Measurements from ENCODE around the gene CREBZF. TPM values are rescaled to one million over a fixed set of nuclear protein-coding genes. Genes with fewer than 3 reads are reported as not detected.
"Not testable (repeated sequence)": the region's sequence is repeated elsewhere in the genome, so short reads cannot be mapped to it uniquely, and the experiment has no call there.

CREBZF gene
- polyA plus RNA-seq, 1 donor from 2014 or later: 264 TPM

DNA sequence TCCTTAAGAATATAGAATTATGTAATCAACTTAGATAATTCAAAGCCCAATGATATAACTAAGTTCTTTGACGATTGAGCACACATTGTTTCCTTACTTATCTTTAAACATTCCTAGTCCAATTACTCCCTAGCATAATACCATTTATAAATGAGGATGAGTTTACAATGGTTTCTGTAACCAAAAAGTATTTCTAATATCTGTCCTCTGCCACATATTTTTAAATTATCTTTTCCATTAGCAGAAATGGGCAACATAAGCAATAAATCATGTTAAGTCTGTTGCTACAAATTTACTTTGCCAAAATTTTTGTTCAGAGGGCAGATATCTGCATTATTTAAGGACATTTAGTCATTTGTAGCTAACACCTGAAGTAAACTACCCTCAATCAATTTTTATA is 6.7 kb downstream of the CREBZF start:
- no peaks in the 10 kb centered on the region for H3F3A ChIP-seq (ENCODE audit: insufficient read depth, low read length, poor library complexity, severe bottlenecking)
- H3K4me3 ChIP-seq (ENCODE audit: low read length): no peak overlapping the region
- no peak overlapping the region for H2AFZ ChIP-seq (ENCODE audit: low read depth, low read length)
- H3K9me2 ChIP-seq (ENCODE audit: insufficient read depth, low read length): no peaks in the 10 kb centered on the region
- H3K9ac ChIP-seq (ENCODE audit: low read length): no peak overlapping the region
- TF ChIP-seq MXI1 (conservative IDR thresholded peaks at IDR 0.05; ENCODE audit: poor library complexity, severe bottlenecking) (no peak), RAD21 (conservative IDR thresholded peaks at IDR 0.05) (no peak), SMC3 (conservative IDR thresholded peaks at IDR 0.05; ENCODE audit: poor library complexity) (no peak), TAF1 (IDR thresholded peaks at IDR 0.05; ENCODE audit: low read depth) (no peak)
- TF ChIP-seq, protein P1, sequence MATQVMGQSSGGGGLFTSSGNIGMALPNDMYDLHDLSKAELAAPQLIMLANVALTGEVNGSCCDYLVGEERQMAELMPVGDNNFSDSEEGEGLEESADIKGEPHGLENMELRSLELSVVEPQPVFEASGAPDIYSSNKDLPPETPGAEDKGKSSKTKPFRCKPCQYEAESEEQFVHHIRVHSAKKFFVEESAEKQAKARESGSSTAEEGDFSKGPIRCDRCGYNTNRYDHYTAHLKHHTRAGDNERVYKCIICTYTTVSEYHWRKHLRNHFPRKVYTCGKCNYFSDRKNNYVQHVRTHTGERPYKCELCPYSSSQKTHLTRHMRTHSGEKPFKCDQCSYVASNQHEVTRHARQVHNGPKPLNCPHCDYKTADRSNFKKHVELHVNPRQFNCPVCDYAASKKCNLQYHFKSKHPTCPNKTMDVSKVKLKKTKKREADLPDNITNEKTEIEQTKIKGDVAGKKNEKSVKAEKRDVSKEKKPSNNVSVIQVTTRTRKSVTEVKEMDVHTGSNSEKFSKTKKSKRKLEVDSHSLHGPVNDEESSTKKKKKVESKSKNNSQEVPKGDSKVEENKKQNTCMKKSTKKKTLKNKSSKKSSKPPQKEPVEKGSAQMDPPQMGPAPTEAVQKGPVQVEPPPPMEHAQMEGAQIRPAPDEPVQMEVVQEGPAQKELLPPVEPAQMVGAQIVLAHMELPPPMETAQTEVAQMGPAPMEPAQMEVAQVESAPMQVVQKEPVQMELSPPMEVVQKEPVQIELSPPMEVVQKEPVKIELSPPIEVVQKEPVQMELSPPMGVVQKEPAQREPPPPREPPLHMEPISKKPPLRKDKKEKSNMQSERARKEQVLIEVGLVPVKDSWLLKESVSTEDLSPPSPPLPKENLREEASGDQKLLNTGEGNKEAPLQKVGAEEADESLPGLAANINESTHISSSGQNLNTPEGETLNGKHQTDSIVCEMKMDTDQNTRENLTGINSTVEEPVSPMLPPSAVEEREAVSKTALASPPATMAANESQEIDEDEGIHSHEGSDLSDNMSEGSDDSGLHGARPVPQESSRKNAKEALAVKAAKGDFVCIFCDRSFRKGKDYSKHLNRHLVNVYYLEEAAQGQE (IDR thresholded peaks at IDR 0.05; ENCODE audit: borderline replicate concordance): no peak
- TF ChIP-seq, protein P2, sequence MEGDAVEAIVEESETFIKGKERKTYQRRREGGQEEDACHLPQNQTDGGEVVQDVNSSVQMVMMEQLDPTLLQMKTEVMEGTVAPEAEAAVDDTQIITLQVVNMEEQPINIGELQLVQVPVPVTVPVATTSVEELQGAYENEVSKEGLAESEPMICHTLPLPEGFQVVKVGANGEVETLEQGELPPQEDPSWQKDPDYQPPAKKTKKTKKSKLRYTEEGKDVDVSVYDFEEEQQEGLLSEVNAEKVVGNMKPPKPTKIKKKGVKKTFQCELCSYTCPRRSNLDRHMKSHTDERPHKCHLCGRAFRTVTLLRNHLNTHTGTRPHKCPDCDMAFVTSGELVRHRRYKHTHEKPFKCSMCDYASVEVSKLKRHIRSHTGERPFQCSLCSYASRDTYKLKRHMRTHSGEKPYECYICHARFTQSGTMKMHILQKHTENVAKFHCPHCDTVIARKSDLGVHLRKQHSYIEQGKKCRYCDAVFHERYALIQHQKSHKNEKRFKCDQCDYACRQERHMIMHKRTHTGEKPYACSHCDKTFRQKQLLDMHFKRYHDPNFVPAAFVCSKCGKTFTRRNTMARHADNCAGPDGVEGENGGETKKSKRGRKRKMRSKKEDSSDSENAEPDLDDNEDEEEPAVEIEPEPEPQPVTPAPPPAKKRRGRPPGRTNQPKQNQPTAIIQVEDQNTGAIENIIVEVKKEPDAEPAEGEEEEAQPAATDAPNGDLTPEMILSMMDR (IDR thresholded peaks at IDR 0.05; ENCODE audit: poor library complexity, severe bottlenecking): no peak
- peaks cover 58% of the 10 kb centered on the region for H3K79me2 ChIP-seq (replicated peaks; ENCODE audit: insufficient read depth, low read length)
- H3K9me3 ChIP-seq (ENCODE audit: low read length): no peaks in the 10 kb centered on the region
- no peak overlapping the region for H3K27ac ChIP-seq (ENCODE audit: low read length)
- no peaks in the 10 kb centered on the region for H3K27me3 ChIP-seq (ENCODE audit: insufficient read depth, low read depth, low read length)
- peaks cover 30% of the 10 kb centered on the region for H3K36me3 ChIP-seq (ENCODE audit: insufficient read depth, low read length)
- H4K20me1 ChIP-seq (ENCODE audit: insufficient read depth): peaks cover 13% of the 10 kb centered on the region
- H3K4me2 ChIP-seq (ENCODE audit: low read length): no peak overlapping the region

DNA sequence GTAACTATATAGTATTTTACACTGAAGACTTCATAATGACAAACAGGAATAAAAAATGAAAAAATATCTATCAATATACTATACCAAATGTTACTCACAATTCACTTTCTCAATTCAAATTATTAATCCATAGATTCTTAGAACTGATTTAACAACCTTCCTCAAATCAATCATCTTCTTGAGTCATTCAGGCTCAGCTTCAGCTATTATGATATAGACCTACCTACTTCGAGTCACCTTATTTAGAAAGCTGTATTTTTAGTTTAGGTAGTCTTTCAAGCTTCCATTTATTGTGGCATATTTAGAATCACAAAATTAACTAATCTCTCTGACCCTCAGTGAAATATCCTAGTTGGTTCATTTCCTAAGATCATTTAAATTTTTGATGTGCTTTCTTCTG is 8.2 kb downstream of the CREBZF start:
- H3K27me3 ChIP-seq (ENCODE audit: insufficient read depth, low read depth, low read length): no peaks in the 10 kb centered on the region
- H3K4me2 ChIP-seq (ENCODE audit: low read length): no peak overlapping the region
- H3K9ac ChIP-seq (ENCODE audit: low read length): no peak overlapping the region
- TF ChIP-seq MXI1 (conservative IDR thresholded peaks at IDR 0.05; ENCODE audit: poor library complexity, severe bottlenecking): no peak
- no peak for TF ChIP-seq RAD21 (conservative IDR thresholded peaks at IDR 0.05)
- H3K79me2 ChIP-seq (replicated peaks; ENCODE audit: insufficient read depth, low read length): peaks cover 44% of the 10 kb centered on the region
- no peaks in the 10 kb centered on the region for H3K9me3 ChIP-seq (ENCODE audit: low read length)
- no peaks in the 10 kb centered on the region for H3F3A ChIP-seq (ENCODE audit: insufficient read depth, low read length, poor library complexity, severe bottlenecking)
- no peaks in the 10 kb centered on the region for H3K9me2 ChIP-seq (ENCODE audit: insufficient read depth, low read length)
- H3K27ac ChIP-seq (ENCODE audit: low read length): no peak overlapping the region
- H3K36me3 ChIP-seq (ENCODE audit: insufficient read depth, low read length): peaks cover 30% of the 10 kb centered on the region
- no peak overlapping the region for H2AFZ ChIP-seq (ENCODE audit: low read depth, low read length)
- peaks cover 3% of the 10 kb centered on the region for H4K20me1 ChIP-seq (ENCODE audit: insufficient read depth)
- H3K4me3 ChIP-seq (ENCODE audit: low read length): no peak overlapping the region

DNA sequence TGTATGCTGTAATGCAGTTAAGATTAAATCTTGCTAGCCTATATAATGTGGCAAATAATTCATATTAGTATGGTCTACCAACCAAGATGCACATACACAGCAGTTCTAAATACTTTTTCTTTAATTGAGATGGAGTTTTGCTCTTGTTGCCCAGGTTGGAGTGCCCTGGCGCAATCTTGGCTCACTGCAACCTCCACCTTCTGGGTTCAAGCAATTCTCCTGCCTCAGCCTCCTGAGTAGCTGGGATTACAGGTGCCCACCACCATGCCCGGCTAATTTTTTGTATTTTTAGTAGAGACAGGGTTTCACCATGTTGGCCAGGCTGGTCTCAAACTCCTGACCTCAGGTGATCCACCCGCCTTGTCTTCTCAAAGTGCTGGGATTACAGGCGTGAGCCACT is 10.6 kb downstream of the CREBZF start:
- not testable (repeated sequence) for H3K27me3 ChIP-seq (ENCODE audit: insufficient read depth, low read depth, low read length); H3K9ac ChIP-seq (ENCODE audit: low read length); H3K9me3 ChIP-seq (ENCODE audit: low read length); H3F3A ChIP-seq (ENCODE audit: insufficient read depth, low read length, poor library complexity, severe bottlenecking); H3K4me3 ChIP-seq (ENCODE audit: low read length); H3K9me2 ChIP-seq (ENCODE audit: insufficient read depth, low read length); H3K27ac ChIP-seq (ENCODE audit: low read length); H3K4me2 ChIP-seq (ENCODE audit: low read length); H2AFZ ChIP-seq (ENCODE audit: low read depth, low read length); H4K20me1 ChIP-seq (ENCODE audit: insufficient read depth)
- H3K79me2 ChIP-seq (replicated peaks; ENCODE audit: insufficient read depth, low read length): peaks cover 20% of the 10 kb centered on the region
- H3K36me3 ChIP-seq (ENCODE audit: insufficient read depth, low read length): peaks cover 22% of the 10 kb centered on the region

All from neural cell (in vitro differentiated cells).